WTC11 (cell line): ENCODE measurements around the gene NEK11. TPM values are rescaled to one million over a fixed set of nuclear protein-coding genes. Genes with fewer than 3 reads are reported as not detected.

Experiments
- ATAC-seq: fragments of 200-7000 bp; cut with Tn5 transposase; 2 replicates; pipeline ENCODE4 v1.10.0; 2021; ENCODE audit warnings: mild to moderate bottlenecking, moderate library complexity
- CTCF ChIA-PET: fragments of 300-600 bp; sonication (Branson Sonifier 250); formaldehyde crosslinking; loops from one replicate; lab custom pipeline; 2021; ENCODE audit warnings: antibody characterized with exemption; lab: Charles Lee
- POLR2A ChIA-PET: fragments of 350-600 bp; sonication (Branson Sonifier 250); formaldehyde crosslinking; loops from one replicate; lab custom pipeline; 2021; ENCODE audit warnings: antibody characterized with exemption; lab: Charles Lee
- DNase-seq: peaks from one replicate; pipeline ENCODE4 v3.0.0; 2021; ENCODE audit warnings: low spot score
- H3K27ac Mint-ChIP-seq: 2 replicates; pipeline ENCODE4 v1.8.0; 2021; ENCODE audit warnings: mixed read lengths
- H3K27me3 Mint-ChIP-seq: 2 replicates; pipeline ENCODE4 v1.8.0; 2021; ENCODE audit warnings: low read depth, mild to moderate bottlenecking, moderate library complexity, mixed read lengths
- H3K36me3 Mint-ChIP-seq: 2 replicates; pipeline ENCODE4 v1.8.0; 2021; ENCODE audit warnings: mixed read lengths
- H3K4me1 Mint-ChIP-seq: 2 replicates; pipeline ENCODE4 v1.8.0; 2022; ENCODE audit warnings: mixed read lengths
- H3K4me3 Mint-ChIP-seq: 2 replicates; pipeline ENCODE4 v1.8.0; 2021; ENCODE audit warnings: mild to moderate bottlenecking, moderate library complexity, mixed read lengths
- H3K9me3 Mint-ChIP-seq: 2 replicates; pipeline ENCODE4 v1.8.0; 2021; ENCODE audit warnings: mixed read lengths
- CDX4 ChIP-seq: fragments of 250-450 bp; sonication (Bioruptor Pico); IDR thresholded peaks from 2 replicates; pipeline ENCODE4 v1.9.0; 2021; ENCODE audit warnings: moderate library complexity, mild to moderate bottlenecking, inconsistent platforms, borderline replicate concordance
- CTCF ChIP-seq: fragments of 200-600 bp; IDR thresholded peaks from 2 replicates; pipeline ENCODE4 v1.8.0; 2022; ENCODE audit warnings: antibody characterized with exemption
- ERG ChIP-seq: fragments of 250-450 bp; sonication (Bioruptor Pico); IDR thresholded peaks from 2 replicates; pipeline ENCODE4 v1.8.0; 2021; ENCODE audit warnings: mild to moderate bottlenecking
- FOXJ3 ChIP-seq: sonication (generic); formaldehyde crosslinking; IDR thresholded peaks from 2 replicates; pipeline ENCODE4 v1.9.0; 2021; ENCODE audit warnings: missing genetic modification reagents, mild to moderate bottlenecking, borderline replicate concordance
- GABPB1 ChIP-seq: sonication (generic); formaldehyde crosslinking; IDR thresholded peaks from 2 replicates; pipeline ENCODE4 v1.8.1; 2023; ENCODE audit warnings: mild to moderate bottlenecking, missing genetic modification reagents
- HMGXB4 ChIP-seq: sonication (generic); formaldehyde crosslinking; IDR thresholded peaks from 2 replicates; pipeline ENCODE4 v1.8.1; 2023; ENCODE audit warnings: mild to moderate bottlenecking, moderate library complexity, missing genetic modification reagents
- MYBL2 ChIP-seq: sonication (generic); formaldehyde crosslinking; IDR thresholded peaks from 2 replicates; pipeline ENCODE4 v1.8.1; 2023; ENCODE audit warnings: mild to moderate bottlenecking, moderate library complexity, missing genetic modification reagents
- NFATC4 ChIP-seq: fragments of 250-450 bp; sonication (Bioruptor Pico); IDR thresholded peaks from 2 replicates; pipeline ENCODE4 v1.9.0; 2021; ENCODE audit warnings: mild to moderate bottlenecking
- NR3C1 ChIP-seq: sonication (generic); formaldehyde crosslinking; conservative IDR thresholded peaks from 2 replicates; pipeline ENCODE4 v1.8.1; 2023; ENCODE audit warnings: low read depth, mild to moderate bottlenecking, missing genetic modification reagents
- PREB ChIP-seq: sonication (generic); formaldehyde crosslinking; IDR thresholded peaks from 2 replicates; pipeline ENCODE4 v1.8.1; 2022; ENCODE audit warnings: mild to moderate bottlenecking, missing genetic modification reagents, moderate library complexity, borderline replicate concordance
- PRRX2 ChIP-seq: fragments of 250-450 bp; sonication (Bioruptor Pico); IDR thresholded peaks from 2 replicates; pipeline ENCODE4 v1.8.0; 2021; ENCODE audit warnings: mild to moderate bottlenecking
- STAT6 ChIP-seq: sonication (generic); formaldehyde crosslinking; conservative IDR thresholded peaks from 2 replicates; pipeline ENCODE4 v1.8.1; 2023; ENCODE audit warnings: mild to moderate bottlenecking, low read depth, missing genetic modification reagents, moderate library complexity
- ZBTB43 ChIP-seq: sonication (generic); formaldehyde crosslinking; IDR thresholded peaks from 2 replicates; pipeline ENCODE4 v1.8.1; 2023; ENCODE audit warnings: mild to moderate bottlenecking, missing genetic modification reagents
- ZNF121 ChIP-seq: sonication (generic); formaldehyde crosslinking; IDR thresholded peaks from 2 replicates; pipeline ENCODE4 v1.8.0; 2023; ENCODE audit warnings: missing genetic modification reagents
- ZNF138 ChIP-seq: sonication (generic); formaldehyde crosslinking; conservative IDR thresholded peaks from 2 replicates; pipeline ENCODE4 v1.8.1; 2022; ENCODE audit warnings: mild to moderate bottlenecking, moderate library complexity, missing genetic modification reagents
- ZNF281 ChIP-seq: sonication (generic); formaldehyde crosslinking; IDR thresholded peaks from 2 replicates; pipeline ENCODE4 v1.8.0; 2023; ENCODE audit warnings: mild to moderate bottlenecking, missing genetic modification reagents
- ZNF512 ChIP-seq: sonication (generic); formaldehyde crosslinking; IDR thresholded peaks from 2 replicates; pipeline ENCODE4 v1.8.1; 2022; ENCODE audit warnings: missing genetic modification reagents, borderline replicate concordance
- total RNA-seq: library from RNA; stranded (reverse); gene quantifications from 3 replicates; pipeline ENCODE4 v1.2.3, GENCODE V29; 2021

Gene NEK11
- total RNA-seq, 1 experiment from 2014 or later = 1.6 TPM

GRCh38 chr3:131067983-131068382 lies 41.3 kb downstream of the NEK11 start (continued):
- TF ChIP-seq ZNF512 (CRISPR knock-in tag) (no peak), CDX4 (no peak)

- TF ChIP-seq STAT6 (CRISPR knock-in tag) = no peak
- no peak for TF ChIP-seq ERG
- no peak for TF ChIP-seq FOXJ3
- TF ChIP-seq ZNF138 (CRISPR knock-in tag) = no peak
- no peak for TF ChIP-seq ZBTB43 (CRISPR knock-in tag)
- TF ChIP-seq NFATC4 (CRISPR knock-in tag) = no peak
- no peak for TF ChIP-seq GABPB1 (CRISPR knock-in tag)
- no peak for TF ChIP-seq HMGXB4 (CRISPR knock-in tag)
- TF ChIP-seq ZNF121 (CRISPR knock-in tag) = no peak
- TF ChIP-seq NR3C1 (CRISPR knock-in tag) = no peak
- no peak for TF ChIP-seq MYBL2 (CRISPR knock-in tag)
- TF ChIP-seq PRRX2 (CRISPR knock-in tag) = no peak
- TF ChIP-seq ZNF281 = no peak
- TF ChIP-seq PREB = no peak
- TF ChIP-seq CTCF = no peak
- H3K27me3 Mint-ChIP-seq = no peaks in the 10 kb centered on the region
- no peaks in the 10 kb centered on the region for H3K36me3 Mint-ChIP-seq
- H3K4me3 Mint-ChIP-seq = no peak overlapping the region
- peaks cover 31% of the 10 kb centered on the region for H3K4me1 Mint-ChIP-seq
- no peak for ATAC-seq
- ChIA-PET CTCF (no interaction called here), POLR2A (no interaction called here)
- no peaks in the 10 kb centered on the region for H3K9me3 Mint-ChIP-seq
- H3K27ac Mint-ChIP-seq = no peak overlapping the region
- no peak for DNase-seq
Measured at GRCh38 chr3:131072099-131072559, 45.5 kb downstream of the NEK11 start.
